Activated CD4-positive, alpha-beta T cell treated with anti-CD3 and anti-CD28 coated beads, Interleukin-2, amount 50 U/mL, for 16 hours (primary cell): ENCODE measurements around the gene NXPH4.

ENCODE experiments used
- DNase-seq: peaks from one replicate; pipeline ENCODE4 v3.0.0-alpha.2; 2020

Gene NXPH4

DNA sequence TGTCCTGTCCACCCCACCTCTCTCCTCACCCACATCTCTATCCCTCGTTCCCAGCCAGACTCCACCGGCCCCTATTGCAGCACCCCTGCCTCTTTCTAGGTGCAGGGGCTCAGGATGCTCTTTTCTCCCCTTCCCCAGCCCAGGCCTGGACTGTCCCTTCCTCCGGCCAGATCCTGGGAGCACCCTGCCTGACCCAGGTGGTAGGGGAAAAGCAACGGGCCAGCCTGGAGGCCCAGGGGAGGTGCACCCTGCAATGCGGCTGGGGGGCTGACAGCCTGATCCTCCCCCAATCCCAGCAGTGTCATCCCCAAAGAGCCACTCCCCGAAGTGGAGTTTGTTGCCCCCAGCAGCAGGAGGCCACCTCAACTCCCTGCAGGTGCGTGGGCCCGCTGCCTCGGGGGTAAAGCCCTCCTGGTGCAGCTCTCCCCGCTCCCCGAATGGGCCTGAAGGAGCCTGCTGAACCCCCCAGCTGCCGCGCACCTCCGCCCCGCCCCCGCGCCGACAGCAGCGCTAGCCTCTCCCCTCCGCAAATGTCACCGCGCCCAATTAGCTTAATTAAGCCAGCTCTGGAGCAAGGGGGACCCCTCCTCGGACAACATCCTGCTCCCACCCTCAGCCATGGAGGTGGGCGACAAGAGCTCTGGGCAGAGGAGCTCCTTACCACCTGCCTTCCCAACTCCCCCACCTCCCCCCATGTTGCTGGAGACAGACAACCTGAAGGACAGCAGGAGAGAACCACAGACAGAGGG lies 4.7 kb downstream of the NXPH4 start:
- no peak for DNase-seq

DNA sequence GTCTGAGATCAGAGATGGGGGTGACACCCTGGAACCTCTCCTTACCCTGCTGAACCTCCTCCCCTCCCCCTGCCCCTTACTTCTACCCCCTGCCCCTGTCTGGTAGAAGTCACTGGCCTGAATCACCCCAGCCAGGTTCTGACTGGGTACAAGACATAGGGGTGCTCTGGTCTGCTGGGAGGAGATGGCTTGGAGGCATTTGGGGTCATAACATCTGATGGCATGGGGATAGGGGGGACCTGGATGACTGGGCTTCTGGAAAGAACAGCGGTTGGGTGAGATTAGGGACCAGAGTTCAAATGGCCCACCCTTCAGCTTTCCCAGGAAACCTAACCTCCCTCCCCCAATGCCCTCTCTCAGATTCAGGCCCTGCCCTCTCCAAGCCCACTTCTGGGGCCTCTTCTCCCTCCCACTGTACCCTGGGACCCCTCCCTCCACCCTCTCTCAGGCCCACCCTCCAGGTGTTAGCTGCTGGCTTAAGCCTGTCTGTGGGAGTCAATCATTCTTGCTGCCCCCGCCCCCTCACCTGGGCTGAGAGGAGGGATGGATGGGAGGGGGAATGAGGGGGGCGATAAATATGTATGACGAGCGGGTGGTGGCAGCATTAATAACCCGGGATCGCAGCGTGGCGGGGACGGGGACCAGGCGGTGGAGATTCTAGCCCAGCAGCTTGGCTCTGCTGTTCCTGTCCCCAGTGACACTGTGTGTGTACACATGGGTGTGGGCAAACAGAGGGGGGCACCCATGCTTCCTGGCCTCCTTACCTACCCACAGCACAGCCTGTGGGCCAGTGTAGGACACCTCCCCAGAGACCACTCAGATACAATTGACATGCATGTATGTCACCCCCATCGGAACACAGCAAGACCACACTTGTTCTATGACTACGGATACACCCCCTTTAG lies 5.9 kb downstream of the NXPH4 start:
- no peak for DNase-seq

DNA sequence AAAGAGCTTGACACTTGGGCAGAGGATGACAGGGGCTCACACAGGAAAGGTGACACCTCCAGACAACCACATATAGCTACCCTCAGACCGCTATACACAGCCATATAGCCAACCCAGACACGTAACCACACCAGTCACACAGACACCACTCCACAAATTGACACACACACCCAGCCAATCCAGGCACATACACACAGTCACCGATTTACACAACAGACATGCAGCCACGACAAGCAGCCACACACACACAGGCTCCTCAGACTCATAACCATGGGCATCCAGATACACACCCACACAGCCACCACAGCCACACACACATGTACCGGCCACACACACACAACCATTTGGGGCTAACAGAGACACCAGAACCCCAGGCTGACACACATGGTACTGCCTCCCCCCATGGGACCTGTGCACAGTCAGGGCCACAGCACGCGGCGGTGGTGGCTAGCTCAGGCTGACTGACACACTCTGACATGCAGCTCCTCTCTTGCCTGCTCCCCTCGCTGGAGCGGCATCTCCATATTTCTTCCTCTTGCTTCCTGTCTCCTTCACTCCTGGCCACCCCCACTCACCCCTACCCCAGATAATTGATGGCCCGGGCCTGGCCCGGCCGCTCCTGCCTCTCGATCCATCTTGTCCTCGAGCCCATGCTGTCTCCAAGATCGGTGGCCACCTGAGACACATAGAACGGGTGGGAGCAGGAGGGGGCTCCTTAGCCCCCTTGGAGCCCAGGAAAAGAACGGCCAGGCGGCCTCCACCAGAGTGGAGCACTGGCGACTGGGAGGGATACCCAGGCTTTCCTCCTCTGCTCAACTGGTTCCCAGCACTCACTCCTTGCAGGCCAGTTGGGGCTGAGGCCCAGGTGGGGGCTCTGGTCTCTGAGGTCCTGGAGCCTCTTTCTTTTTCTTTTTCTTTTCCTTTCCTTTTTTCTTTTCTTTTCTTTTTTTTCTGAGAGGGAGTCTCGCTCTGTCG lies 6.9 kb downstream of the NXPH4 start:
- DNase-seq: no peak

DNA sequence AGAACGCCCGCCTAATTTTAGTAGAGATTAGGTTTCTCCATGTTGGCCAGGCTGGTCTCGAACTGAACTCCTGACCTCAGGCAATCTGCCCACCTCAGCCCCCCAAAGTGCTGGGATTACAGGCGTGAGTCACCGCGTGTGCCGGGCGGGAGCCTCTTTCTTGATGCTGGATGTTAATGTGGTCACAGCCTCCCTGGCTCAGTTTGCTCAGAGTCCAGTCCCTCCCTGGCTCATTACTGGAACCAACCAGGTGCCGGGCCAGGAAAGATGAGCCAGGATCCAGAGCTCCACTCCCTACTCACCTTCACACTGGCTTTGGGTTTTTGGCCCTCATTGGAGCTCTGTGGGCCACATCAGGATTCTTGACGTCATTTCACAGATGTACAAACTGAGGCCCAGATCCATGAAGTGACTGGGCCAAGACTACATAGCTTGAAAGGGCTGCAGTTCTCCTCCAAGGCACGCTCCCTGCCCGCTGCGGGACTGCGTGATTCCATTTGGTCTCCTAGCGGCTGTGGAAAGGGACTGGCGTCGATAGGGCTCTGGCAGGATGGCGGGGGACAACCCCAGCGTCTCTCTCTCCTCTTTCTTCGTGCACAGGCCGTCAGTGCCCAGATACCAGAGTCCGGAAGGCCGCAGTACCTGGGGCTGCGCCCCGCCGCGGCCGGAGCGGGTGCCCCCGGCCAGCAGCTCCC lies 7.8 kb downstream of the NXPH4 start:
- DNase-seq: no peak

DNA sequence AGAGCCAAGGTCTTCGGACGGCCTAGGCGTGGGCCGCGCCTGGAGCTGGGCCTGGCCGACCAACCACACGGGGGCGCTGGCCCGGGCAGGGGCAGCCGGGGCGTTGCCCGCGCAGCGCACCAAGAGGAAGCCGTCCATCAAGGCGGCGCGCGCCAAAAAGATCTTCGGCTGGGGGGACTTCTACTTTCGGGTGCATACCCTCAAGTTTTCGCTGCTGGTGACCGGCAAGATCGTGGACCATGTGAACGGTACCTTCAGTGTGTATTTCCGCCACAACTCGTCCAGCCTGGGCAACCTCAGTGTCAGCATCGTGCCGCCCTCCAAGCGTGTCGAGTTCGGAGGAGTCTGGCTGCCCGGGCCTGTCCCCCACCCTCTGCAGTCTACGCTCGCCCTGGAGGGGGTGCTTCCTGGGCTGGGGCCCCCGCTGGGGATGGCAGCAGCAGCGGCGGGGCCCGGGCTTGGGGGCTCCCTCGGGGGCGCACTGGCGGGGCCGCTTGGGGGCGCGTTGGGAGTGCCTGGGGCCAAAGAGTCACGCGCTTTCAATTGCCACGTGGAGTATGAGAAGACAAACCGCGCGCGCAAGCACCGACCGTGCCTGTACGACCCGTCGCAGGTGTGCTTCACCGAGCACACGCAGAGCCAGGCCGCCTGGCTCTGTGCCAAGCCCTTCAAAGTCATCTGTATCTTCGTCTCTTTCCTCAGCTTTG lies 8.5 kb downstream of the NXPH4 start:
- peak; percentile 71 for DNase-seq

DNA sequence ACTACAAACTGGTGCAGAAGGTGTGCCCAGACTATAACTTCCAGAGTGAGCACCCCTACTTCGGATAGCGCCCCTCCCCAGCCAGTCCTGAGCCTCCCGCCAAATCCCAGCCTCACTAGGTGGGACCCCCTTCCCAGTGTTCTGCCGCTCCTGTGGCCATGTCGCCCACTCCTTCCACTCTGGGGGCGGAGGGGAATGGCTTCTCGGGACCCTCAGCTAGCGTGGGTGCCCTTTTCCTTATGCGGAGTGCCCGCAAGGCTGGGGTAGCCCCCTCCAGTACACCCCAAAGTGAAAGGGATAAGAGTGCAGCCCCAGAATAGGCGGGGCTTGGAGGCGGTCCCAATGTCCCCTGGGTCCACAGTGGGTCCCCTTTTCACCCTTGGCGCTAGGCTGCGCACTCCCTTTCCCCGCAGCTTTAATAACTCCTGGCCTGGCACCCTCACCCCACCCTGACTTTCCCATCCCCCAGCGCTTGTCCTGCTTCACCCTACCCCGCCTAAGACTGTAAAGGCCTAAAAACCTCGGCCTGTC lies 9.2 kb downstream of the NXPH4 start:
- DNase-seq: no peak

DNA sequence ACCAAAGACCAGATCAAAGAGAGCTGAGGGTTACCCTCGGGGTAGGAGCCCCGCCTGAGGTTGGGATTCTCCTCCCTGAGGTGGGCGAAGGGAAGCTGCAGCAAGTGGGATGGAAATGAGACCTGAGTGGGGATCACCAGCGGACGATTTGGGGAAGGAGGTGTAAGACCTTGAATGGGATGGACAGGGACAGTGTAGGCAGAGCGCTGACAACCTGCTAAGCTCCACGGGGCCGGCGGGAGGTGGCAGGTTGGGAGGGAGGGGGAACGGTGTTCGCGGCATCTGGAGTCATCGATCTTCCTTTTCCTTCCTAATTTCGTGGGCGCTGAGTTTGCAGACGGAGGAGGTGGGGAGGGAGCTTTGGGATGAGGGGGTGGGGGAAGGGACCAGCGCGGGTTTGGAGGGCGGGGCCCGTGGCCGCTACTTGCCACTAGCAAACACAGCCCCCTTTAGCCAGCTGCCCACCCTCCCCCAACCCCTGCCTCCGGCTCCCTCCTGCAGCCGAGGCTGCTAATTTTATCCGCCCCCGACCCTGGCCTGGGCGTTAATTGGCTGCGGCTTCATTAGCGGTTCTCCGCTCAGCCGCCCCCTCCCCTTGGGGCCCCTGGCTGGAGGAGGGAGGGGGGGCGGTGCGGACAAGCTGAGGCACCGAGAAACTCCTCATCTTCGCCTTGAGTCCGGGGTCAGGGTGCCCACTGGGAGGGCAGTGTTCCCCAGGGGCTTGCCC lies 10.2 kb downstream of the NXPH4 start:
- no peak for DNase-seq

DNA sequence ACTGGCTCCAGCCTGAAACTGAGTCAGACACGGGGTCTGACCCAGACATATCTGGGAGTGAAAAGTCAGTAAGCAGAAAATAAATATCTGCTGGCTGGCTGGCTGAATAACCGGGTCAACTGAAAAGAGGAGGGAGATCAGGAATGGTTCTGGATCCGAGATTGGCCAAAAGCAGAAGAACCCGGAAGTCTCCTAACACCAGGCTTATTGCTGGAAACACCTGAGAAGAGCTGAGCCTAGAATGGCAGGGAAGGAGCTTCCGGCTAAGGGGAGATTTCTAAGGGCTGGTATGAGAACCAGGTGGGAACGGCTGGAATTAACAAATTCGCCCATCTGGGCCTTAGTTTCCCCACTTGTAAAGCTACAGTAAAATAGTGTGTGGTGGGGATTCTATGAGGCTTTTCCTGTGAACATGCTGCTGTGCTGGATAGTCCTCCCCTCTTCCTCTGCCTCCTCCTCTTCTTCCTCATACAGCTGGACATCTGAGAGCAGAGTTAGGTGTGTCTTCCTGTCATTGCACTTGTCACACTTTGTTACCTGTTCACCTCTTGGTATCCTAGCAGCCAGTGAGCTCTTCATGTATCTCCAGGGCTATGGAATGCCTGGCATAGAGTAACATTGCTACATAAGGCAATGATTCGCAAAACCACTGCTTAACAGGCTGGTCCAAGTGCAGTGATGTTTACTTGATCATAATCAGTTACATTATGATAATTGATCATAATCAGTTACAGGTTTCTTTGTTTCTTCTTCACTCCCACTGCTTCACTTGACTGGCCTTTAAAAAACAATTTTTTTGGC lies 10.9 kb downstream of the NXPH4 start:
- DNase-seq: no peak

DNA sequence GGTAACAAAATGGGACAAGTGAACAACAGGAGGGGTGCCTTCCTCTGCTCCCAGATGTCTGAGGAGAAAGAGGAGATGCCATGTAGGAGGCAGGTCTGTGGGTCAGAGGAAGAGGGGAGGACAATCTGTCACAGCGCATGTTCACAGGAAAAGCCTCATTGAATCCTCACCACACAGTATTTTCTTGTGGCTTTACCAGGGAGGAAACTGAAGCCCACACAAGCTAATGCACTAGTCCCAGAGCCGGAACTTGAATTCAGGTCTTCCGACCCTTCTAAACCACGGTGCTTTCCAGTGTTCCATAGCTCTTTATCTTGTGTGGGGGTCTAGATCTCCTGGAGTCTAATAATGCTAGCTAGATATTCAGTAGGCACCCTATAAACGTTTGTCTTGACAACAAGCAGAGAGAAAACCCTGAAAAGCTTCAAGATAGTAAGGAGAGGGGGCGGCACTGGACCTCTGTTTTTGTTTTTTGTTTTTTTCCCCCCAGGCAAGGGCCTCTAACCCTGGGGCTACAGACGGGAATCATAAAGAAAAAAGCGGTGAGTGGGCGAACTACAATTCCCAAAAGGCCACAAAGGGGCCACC lies 12.5 kb downstream of the NXPH4 start:
- DNase-seq: peak; percentile 57

DNA sequence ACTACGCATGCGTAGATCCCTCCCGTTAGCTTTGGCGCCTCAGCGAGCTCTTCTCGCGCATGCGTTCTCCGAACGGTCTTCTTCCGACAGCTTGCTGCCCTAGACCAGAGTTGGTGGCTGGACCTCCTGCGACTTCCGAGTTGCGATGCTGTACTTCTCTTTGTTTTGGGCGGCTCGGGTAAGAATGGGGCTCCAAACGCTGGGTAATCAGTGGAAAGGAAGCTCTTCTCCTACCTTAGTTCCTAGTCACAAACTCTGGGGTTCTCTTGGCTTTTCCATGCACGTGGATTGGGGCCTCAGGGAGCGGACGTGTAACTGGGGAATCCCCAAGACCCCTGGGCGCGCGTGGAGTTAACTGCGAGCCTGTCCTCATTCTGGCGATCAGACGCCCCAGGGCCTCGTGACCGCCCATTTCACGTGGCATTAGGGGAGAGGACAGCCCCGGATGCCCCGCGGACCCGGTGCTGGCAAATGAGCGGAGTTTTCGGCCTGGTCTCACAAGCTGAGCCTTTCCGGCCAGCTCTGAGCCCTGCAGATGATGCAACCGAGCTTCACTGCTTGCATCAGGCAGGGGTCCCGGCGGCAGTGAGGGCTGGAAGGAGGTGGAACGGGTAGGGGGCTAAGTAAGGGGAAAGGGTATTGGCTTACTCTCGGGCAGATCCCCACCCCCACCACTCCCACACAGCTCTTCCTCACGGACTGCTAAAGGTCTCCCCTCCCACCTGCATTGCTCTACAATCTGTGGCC lies 13.2 kb downstream of the NXPH4 start, which contains the start of gene SHMT2:
Gene SHMT2 (plus strand): TSS at position 78 of the 747 bp plus-strand sequence. CDS start 68 bp downstream, at position 146.
- peak; percentile 97 for DNase-seq

DNA sequence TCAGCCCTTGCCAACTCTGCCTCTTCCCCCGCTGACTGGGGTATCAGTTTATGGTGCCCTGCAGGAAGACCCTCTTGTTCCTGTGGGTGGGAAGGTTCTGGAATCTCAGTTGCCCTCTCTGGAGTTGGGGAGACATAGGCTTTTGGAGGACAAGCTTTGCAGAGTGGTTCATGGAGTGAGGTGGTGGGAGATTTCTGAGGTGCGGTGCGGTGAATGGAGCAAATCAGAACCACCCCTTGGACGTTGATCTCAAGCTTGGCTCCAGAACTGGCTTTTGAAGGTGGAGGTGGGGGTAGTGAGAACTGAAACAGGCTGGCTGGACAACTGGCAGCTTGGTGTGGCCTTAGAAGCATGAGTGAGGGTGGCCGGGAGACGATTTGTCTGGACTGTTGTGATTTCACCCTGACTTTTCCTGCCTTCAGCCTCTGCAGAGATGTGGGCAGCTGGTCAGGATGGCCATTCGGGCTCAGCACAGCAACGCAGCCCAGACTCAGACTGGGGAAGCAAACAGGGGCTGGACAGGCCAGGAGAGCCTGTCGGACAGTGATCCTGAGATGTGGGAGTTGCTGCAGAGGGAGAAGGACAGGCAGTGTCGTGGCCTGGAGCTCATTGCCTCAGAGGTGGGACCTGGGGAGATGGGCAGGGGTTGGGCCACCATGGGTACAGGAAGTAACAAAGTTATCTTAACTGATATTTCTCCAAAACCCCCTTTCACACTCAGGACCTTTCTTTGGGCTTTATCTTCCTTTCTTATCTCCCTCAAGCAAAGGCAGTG lies 14.0 kb downstream of the NXPH4 start:
- no peak for DNase-seq

DNA sequence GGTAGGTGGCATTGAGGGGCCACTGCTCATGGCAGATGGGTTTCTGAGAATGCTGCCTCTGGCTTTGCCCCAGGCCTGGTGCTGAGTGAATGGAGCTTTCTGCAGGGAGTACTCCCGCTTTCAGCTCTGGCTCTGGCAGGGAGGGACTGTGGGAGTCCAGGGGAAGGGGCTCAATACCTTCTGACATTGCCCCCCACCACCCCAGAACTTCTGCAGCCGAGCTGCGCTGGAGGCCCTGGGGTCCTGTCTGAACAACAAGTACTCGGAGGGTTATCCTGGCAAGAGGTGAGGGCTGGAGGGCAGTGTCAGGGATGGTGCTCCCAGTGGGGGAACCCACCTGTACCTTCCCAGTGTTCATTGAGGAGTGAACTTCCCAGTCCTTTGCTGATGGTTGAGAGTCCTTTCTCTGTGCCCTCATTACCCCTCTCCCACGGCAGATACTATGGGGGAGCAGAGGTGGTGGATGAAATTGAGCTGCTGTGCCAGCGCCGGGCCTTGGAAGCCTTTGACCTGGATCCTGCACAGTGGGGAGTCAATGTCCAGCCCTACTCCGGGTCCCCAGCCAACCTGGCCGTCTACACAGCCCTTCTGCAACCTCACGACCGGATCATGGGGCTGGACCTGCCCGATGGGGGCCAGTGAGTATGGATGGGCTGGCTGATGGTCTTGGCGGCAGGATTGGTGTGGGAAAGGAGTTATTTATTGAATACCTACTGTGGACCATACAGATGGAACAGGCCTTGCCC lies 14.9 kb downstream of the NXPH4 start:
- no peak for DNase-seq

DNA sequence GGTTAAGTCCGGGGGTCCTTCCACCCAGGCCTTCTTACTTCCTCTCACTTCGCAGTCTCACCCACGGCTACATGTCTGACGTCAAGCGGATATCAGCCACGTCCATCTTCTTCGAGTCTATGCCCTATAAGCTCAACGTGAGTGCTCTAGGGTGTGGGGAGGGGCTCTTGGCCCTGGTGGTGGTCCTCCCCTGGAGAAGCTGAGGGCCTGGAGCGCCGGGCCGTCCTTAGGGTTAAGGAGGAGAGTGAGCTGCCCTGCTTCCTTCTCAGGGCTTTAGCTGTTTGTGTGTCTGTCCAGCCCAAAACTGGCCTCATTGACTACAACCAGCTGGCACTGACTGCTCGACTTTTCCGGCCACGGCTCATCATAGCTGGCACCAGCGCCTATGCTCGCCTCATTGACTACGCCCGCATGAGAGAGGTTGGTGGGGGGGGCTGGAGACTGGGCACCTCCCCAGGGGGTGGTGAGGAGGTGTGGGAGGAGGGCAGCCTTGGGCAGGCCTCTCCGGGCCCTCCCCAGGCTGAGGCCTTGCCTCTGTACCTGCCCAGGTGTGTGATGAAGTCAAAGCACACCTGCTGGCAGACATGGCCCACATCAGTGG lies 15.7 kb downstream of the NXPH4 start:
- no peak for DNase-seq

DNA sequence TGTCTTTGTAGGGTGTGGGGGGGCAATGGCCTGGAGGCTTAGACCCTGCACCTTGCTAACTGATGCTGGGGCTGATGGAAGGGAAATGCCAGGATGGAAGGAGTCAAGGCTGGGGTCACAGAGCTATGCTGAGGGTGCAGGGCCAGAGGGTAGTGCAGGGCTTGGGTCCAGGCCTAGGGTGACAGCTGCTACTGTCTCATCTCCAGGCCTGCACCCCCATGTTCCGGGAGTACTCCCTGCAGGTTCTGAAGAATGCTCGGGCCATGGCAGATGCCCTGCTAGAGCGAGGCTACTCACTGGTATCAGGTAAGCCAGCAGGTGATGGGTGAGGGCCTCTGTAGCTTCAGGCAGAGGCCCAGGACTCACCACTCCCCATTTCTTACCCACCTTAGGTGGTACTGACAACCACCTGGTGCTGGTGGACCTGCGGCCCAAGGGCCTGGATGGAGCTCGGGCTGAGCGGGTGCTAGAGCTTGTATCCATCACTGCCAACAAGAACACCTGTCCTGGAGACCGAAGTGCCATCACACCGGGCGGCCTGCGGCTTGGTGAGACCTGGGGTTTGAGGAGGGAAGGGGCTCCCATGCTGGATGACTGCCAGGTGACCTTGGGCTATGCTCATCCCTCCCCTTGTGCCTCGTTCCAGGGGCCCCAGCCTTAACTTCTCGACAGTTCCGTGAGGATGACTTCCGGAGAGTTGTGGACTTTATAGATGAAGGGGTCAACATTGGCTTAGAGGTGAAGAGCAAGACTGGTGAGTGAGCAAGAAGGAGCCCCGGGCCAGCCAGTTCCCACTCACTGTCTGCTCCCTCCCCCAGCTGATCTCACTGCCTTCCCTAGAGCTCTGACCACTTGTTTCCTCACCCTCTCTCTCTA lies 17.0 kb downstream of the NXPH4 start:
- DNase-seq: no peak

DNA sequence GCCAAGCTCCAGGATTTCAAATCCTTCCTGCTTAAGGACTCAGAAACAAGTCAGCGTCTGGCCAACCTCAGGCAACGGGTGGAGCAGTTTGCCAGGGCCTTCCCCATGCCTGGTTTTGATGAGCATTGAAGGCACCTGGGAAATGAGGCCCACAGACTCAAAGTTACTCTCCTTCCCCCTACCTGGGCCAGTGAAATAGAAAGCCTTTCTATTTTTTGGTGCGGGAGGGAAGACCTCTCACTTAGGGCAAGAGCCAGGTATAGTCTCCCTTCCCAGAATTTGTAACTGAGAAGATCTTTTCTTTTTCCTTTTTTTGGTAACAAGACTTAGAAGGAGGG lies 17.6 kb downstream of the NXPH4 start:
- no peak for DNase-seq
